Renal cortex interstitium (tissue), 11 donors: ENCODE data around the gene APP. TPM values are rescaled to one million over a fixed set of nuclear protein-coding genes. Genes with fewer than 3 reads are reported as not detected.

ENCODE experiments used
- DNase-seq, 11 donors: peaks; one replicate each; pipeline ENCODE4 v3.0.0-alpha.2; 2013; ENCODE audit warnings: low read depth in 9 of 11, low spot score in 4 of 11; ENCODE audit errors: extremely low read depth in 1 of 11
- polyA plus RNA-seq, 3 donors: library from polyadenylated mRNA; unstranded; fragments of 120-200 nt; gene quantifications; one replicate each; pipeline ENCODE4 v1.2.1, GENCODE V29; 2013; ENCODE audit not compliant: insufficient read length in 3 of 3

Gene APP
- polyA plus RNA-seq, 3 donors = 826 to 910 (median 861) TPM

DNA sequence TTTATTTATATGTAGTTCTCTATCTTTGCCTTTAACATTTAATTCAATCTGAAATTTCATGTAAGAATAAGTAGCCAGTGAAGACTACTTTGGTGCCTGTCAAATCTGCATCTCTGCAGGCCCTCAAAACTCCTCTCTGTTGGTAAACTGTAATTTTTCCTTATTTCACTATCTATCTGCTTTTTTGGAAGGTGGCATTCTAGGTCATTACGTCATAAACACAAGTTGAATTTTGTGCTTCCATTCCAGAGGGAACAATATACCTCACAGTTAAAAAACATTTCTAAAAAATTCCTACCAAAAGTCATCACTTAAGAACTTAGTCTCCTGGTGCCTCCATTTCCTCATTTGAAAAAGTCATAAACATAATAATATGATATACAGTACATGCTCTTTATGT lies 259.8 kb downstream of the APP start:
- DNase-seq = no peak

DNA sequence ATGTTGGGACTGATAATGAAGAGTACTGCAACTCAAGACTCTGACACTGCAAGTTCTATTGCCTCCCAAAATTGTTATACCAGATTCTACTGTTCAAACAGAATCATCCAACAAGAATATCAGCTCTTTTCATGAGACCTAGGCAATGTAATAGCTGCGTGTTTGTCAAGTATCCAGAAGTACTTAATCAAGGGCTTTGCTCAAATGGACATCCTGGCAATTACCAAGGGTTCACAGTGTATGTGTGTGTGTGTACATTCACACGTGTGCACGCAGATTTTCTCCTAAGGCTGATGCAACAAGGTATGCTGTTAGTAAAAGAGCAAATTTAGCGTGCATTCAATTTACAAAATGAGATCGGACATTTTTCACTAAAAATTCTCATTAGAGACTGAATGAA lies 261.2 kb downstream of the APP start:
- no peak for DNase-seq

DNA sequence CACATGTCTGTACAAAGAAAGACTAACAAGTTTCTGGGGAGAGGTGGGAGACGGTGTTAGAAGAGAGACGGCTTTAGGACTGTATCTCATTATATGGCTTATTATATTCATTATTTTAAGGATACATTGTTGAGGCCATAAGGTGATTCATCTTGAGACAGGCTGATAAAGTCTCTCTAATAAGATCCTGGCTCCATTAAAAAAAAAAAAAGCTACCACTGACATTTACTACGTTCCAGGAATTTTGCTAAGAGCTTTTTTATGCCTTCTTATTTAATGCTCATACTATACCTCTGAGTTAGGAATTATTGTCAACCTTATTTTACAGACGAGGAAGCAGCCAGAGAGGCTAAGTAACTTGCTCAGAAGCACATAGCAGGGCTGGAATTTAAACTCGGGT lies 262.1 kb downstream of the APP start:
- no peak for DNase-seq

DNA sequence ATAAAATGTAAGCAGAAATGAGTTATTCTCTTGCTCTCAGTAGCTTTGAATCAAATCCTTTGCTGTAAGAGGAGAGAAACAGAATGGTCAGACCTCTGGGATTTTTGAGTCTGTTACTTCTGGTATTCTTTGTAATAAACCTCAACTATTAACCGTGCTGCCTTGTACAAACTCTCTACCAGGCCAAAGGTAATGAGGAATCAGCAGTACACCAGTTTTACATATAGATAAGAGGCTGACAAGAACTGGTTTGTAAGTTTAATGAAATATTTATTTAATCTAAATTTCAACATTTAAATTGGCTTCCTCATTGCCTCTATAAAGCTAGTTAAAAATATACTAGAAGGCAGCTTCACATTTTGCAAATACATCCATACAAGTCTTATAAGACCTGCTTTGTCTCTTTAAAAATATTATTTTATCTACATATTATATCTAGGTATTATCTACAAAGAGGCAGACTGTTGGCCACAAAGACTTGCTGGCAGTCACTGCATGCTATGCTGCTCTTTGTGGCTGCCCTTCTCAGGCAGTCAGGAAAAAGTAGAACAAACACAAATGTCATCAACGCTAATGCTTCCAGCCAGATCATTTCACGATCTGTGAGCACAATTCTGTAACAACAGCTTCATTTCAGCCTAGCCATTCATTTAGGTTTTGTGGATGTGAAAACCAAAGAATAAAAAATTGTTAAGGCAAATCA lies 262.8 kb downstream of the APP start:
- DNase-seq = no peak

DNA sequence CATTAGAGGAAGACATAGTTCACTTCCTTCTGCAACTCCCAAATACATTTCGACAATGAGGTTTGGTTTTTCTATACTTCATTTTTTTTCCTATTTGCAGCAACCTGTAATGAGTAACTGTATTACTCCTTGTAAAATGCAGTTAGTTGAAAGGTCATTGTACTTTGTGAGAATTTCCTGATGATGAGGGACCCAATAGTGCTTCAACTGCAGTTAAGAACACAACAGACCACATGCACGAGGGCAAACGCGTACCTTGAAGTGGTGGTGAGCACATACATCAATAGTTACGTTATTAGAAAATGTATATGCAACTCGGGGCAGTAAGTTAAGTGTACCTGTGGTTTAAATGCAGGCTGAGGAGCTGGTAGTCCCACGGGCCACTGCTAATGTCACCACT lies 264.0 kb downstream of the APP start:
- DNase-seq = no peak

DNA sequence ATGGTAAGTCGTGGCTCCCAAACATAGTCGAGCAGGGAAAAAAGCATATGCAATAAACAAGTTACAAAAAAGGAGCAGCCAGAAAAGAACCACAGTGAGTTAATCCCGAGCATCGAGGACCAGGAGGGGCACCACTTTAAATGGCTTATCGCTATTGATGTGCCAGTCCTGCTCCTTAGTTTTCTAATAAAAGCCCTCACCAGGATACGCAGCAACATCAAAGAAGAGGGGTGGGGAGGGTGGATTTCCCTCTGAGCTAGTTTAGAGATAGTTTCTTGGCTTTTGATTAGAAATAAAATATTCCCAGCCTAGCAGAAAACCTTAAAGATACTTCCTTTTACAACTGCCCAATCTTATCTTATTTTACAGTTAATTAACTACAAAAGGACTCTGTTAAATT lies 265.4 kb downstream of the APP start:
- no peak for DNase-seq

DNA sequence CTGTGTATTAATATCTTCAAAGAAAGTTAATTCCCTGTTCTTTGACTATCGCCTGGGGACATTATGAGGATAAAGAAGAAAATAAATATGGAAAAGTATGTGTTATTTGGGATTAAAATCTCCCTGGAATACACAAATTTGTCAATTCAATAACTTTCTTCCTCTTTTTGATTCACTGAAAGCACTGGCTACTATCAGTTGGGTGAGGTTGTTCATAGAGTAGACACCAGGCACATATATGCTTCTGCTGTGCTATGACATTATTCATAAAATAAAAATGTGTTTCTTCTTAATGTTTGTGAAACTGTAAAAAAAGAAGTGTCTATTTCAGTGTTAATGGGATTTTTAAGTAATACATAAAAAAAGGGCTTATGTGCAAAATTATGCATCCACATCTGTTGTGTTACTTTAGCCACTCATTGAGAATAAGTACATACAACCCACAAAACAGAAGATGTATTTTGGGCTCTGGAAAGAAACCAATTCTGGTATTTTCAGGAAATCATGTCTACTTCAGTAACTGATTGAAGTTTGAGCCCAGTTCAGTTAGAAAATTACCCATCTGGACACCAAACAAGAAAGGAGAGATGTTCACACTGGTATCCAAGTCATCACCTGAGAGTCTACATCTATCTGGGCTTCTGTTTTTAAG lies 266.4 kb downstream of the APP start:
- no peak for DNase-seq

DNA sequence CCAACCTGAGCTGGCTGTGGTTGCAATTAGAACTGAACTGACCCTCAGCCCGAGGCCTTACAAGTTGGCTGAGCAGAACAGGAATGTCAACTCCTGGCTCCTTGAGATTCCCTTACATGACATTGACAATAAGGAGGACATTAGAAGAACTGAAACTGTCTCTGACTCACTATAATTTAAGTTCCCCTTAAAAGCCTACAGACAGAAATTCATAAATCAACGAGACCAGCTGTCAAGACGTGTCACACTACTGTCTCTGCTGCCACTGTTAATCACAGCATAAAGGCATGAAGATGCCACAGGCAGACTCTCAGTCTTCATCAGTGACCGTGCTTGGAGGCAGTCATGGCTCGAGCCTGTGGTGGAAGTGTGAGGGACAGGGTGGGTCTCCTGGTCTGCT lies 267.0 kb downstream of the APP start:
- DNase-seq = peak in 1 of 11 donors; percentile 32

DNA sequence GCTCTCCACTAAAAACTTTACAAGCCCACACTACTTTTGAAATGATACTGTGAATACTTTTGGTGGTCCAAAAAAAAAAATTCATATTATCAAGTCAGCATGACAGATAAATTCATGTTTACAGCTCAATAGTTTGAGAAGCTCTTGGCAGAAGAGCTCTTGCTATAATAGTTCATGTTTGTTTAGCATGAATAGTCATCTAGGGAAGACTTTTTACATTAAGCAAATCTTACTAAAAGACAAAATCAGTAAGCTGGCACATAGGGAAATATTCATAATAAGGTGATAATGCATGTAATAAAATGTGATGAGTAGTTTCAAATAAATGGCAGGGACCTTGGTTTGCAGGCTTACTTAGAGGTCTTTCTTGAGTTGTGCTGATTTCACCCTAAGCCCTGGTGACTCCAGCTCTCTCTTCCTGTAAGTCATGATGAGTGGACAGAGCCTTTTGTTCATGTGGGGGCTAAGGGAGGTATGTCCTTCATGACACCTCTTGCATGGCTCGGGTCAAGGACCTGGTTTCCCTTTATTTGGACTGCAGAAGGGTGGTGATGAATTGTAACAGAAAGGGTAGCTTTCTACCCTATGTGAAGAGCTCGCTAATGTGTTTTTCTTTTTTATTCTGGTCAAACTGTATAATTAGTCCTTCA lies 269.1 kb downstream of the APP start:
- no peak for DNase-seq

DNA sequence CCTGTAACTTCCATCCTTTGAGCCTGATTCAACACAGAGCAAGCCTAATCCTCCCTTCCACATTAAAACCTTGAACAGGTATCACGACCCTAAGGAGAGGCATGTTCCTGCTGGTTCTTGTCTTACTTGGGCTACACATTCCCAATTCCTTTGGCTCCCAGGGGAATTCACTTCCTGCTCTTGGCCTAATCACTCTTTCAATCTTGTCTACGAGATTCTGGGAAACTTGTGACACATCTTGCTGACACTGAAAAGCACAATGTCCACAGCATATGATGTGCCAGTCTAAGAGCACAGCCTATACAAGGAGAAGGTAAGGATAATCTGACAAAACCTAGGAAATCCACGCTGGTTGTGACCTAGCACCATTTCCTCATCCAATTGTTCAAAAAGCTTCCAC lies 271.9 kb downstream of the APP start:
- DNase-seq = no peak

DNA sequence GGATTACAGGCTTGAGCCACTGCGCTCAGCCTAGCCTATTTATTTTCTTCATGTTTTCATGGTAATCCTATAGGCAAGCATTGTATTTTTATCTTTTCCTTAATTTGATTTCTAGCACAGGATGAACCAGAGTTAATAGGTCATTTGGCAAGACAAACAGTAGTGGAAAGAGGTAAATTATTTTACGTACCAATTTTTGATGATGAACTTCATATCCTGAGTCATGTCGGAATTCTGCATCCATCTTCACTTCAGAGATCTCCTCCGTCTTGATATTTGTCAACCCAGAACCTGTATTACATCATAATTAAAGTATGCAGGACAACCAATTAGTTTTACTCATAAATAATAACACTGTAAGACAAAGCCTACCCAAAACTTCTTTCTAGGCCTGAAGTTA lies 273.2 kb downstream of the APP start:
- DNase-seq = no peak

DNA sequence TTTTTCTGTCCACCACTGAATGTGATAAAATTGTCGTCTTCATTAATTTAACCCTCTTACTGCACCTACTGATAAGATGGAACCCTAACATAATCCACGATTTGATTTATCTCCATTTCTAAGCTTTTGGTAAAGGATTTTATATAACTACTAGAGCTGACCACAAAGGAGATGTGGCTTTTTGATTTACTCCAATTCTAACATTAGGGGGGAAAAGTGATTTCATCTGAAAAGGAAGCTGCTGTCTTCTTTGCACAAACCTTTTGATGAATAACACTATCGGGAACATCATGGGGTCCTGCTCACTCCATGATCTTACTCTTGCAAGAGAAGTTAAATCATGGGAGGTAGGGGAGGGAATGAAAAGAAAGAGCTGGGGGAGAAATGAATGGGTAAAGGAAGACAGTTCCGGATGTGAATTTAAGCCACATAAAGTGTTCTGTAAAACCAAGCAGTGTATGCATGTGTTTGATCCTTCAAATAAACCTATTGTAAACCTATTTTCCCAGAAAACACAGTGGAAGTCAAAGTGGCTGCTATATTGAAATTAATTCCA lies 274.0 kb downstream of the APP start:
- no peak for DNase-seq

DNA sequence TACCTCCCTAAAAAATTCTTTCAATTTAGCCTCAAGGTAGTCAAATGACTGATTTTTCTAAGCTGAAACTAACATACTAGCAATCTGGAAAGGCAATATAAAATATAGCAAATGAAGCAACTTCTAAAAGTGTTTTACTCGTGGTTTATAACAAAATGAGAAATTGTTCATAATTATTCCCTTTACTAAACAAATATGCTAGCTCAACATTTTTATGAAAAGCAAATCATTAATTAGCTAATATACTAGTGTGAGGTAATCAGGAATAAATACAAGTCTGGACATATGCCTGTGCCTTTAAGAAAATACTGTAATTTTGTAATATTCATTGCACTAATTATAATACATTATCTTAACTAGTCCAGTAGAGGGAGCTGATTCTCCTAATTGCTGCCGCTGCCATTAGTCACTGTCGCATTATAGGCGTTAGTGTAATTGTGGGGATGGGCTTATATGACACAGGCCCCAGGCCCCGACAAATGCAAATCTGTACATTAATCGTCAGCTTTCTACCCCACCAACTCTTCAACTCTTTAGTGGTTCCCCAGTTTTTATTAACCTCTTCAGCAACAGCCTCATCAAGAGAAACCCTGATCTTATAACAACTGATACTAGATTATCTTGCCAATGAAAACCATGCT lies 274.9 kb downstream of the APP start:
- peak in 2 of 11 donors; percentile 21 to 23 for DNase-seq

DNA sequence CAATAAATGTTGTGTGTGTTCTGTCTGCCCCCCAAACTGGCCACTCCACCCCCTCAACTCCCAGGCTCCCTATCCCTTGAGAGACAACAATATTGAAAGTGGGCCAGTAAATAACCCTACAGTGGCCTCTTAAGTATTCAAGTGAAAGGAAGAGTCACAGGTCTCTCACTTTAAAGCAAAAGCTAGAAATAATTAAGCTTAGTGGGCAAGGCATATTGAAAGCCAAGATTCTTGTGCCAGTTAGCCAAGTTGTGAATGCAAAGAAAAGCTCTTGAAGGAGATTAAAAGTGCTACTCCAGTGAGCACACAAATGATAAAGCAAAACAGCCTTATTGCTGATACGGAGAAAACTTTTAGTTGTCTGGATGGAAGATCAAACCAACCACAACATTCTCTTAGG lies 277.4 kb downstream of the APP start:
- no peak for DNase-seq

DNA sequence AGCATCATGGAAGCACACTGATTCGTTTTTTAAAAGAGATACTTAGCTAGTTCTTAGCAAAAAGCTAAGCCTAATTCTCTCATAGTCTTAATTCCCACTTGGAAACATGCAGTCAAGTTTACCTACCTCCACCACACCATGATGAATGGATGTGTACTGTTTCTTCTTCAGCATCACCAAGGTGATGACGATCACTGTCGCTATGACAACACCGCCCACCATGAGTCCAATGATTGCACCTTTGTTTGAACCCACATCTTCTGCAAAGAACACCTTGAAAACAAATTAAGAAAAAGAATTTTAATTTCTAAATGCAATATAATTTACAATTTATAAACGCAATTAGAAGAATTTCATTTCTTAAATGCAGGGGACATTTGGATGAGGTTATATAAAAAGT lies 279.0 kb downstream of the APP start:
- DNase-seq = no peak

DNA sequence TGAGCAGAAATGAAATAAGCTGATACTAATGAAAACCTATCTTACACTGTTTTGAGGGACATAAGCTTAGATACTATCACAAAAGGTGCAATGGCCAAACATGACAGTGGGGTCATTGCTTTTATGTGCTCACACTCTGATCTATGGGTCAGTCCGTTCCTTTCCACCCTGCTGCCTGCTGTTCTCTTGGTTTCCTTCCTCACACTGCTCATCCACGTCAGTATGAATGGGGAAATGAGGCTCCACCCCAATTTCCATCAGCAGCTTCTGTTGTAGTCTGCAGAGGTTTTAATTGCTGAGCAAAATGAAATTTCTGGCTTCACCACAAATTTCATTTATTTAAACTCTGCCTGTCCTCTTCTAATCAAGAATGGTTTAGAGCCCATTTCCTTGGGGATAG lies 280.6 kb downstream of the APP start:
- no peak for DNase-seq

DNA sequence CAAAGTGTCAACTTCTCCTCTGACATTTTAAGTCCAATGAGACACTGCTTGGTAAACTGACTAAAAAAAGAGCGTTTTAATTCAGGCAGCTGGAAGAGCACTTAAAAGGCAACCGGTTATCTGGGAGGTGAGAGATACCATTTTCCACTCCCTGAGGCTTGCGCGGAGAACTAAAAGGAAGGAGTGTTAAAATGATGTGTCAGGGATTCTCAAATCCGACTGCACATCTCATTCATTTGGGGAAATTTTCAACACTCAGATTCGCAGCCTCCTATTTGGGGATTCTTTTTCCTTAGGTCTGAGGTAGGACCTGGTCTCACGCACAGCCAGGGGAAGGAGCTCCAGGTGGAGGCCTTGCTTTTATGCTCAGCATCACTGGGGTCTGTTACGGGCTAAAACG lies 281.9 kb downstream of the APP start:
- DNase-seq = no peak

DNA sequence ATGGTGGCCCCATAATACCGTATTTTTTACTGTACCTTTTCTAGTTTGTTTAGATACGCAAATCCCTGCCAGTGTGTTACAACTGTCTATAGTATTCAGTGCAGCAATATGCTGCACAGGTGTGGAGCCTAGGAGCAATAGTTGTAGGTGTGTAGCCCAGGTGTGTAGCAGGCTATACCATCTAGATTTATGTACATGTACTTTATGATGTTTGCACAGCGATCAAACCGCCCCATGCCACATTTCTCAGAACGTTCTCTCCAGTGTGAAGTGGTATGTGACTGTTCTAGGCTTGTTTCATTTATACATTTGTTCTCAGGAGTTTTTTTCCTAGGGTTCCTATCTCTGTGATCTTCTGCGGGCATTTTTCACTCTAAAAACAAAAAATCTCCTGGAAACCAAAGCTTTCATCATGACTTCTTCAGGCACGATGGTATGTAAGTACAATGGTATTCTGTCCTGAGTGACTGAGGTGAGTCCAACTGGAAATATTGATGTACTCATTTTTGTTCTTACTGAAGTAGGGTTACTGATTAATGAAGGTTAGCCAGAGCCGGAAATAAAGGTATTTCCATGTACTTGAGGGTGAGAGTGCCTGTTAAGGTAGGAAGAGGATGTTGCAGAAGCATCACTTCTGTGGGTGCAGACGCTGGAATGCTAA lies 282.8 kb downstream of the APP start:
- DNase-seq = no peak

DNA sequence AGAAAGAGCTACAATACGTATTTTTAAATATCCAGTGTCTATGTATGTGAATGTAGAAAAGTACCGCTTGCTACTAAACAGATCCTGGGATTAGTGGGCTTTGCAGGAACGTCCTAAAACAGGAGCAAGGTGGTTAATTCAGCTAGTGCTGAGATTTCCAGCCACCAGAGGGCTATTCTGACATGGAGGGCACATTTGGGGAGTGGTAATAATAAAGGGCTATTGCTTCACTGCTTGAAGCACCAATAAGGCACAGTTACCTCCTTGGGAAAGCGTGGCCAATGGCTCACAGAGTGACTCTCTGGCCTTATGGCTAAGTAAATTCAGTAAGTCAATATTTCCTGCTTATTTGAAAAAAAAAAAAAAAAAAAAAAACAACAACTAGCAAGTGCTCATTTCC lies 283.4 kb downstream of the APP start:
- no peak for DNase-seq
